ENCODE results near the gene ANAPC4.

DNA sequence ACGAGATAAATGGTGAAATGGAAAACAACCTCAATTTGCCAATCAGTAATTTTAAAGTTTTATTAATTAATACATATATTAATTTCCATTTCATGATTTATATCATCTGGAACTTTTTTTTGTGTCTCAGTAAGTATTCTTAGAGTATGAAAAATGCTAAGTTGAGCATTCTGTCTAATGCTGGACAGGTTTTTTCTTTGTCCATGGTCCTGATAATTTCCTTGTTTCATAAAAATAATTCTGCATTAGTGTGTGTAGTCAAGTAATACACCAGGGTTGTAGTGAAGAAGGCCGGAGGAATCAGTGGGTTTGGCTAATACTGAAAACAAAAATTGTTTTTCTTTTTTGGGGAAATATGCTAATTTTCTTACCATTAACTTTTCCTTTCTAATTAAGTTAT, 9.9 kb downstream of the ANAPC4 start:
- no peak for TF ChIP-seq EP300 (IDR thresholded peaks at IDR 0.05)
- no peak for TF ChIP-seq POLR2A (IDR thresholded peaks at IDR 0.05; ENCODE audit: low read depth)
- no peak for TF ChIP-seq CTCF (IDR thresholded peaks at IDR 0.05)
- TF ChIP-seq POLR2AphosphoS5 (IDR thresholded peaks at IDR 0.05): no peak
